Mammary epithelial cell (primary cell): ENCODE measurements around the gene CPSF7.

Experiments used
- EZH2 ChIP-seq: IDR thresholded peaks from 2 replicates; pipeline ENCODE4 v1.6.1; 2012; ENCODE audit warnings: low read length, inconsistent platforms, borderline replicate concordance
- TF ChIP-seq, protein P1 (sequence below), 2 donors: IDR thresholded peaks in 1 of 2; conservative IDR thresholded peaks in 1 of 2; 2 replicates each; pipeline ENCODE4 v1.5.1; 2011 to 2012; ENCODE audit warnings: inconsistent platforms in 2 of 2, low read length in 2 of 2, mild to moderate bottlenecking in 2 of 2, control low read depth in 1 of 2, low read depth in 1 of 2; ENCODE audit not compliant: insufficient read depth in 1 of 2; ENCODE audit errors: extremely low read depth in 1 of 2

DNA sequence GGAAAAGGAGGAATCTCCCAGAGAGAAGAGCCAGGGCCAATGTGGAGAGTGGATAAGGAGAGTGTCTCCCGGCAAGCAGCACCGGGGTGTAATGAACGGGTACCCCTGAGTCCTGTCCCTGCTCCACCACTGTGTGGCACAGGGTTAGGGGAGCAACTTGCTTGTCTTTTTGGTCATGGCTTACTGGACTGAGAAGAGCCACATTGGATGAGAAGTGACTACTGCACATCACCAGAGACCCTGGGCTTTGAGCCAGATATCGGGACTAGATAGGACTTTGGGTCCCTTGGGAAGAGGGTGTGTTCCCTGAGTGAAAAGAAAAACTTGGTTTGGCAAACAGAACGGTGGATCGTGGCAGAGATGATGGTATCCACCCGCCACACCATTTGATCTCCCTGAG, 24.7 kb upstream of the CPSF7 start:
- TF ChIP-seq, protein P1, sequence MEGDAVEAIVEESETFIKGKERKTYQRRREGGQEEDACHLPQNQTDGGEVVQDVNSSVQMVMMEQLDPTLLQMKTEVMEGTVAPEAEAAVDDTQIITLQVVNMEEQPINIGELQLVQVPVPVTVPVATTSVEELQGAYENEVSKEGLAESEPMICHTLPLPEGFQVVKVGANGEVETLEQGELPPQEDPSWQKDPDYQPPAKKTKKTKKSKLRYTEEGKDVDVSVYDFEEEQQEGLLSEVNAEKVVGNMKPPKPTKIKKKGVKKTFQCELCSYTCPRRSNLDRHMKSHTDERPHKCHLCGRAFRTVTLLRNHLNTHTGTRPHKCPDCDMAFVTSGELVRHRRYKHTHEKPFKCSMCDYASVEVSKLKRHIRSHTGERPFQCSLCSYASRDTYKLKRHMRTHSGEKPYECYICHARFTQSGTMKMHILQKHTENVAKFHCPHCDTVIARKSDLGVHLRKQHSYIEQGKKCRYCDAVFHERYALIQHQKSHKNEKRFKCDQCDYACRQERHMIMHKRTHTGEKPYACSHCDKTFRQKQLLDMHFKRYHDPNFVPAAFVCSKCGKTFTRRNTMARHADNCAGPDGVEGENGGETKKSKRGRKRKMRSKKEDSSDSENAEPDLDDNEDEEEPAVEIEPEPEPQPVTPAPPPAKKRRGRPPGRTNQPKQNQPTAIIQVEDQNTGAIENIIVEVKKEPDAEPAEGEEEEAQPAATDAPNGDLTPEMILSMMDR (conservative IDR thresholded peaks at IDR 0.05 in 1 of 2, IDR thresholded peaks at IDR 0.05 in 1 of 2; ENCODE audit: extremely low read depth in 1 of 2, insufficient read depth in 1 of 2, low read depth in 1 of 2, low read length in 2 of 2): no peak
- TF ChIP-seq EZH2: no peak
